Heart left ventricle (tissue), 13 donors: ENCODE data around the gene PLCL1.

ENCODE experiments used
- POLR2A ChIP-seq, 2 donors: fragments of 450-650 bp; IDR thresholded peaks; one replicate each; pipeline ENCODE4 v1.6.1; 2017; ENCODE audit warnings: antibody characterized with exemption in 2 of 2, mild to moderate bottlenecking in 2 of 2, moderate library complexity in 2 of 2
- TF ChIP-seq, protein P1 (sequence below), 12 donors: fragments of 200-600 bp; sonication (generic) in 4 of 12; IDR thresholded peaks; one replicate each; pipeline versions ENCODE4 v1.5.0 to v1.8.0; 2018 to 2022; ENCODE audit warnings: antibody characterized with exemption in 12 of 12, mild to moderate bottlenecking in 5 of 12
- donor health status: ischemic (EF 13 %, LVEDD 7.1; RV severe dilation, severe dysfunction).
- donor health status: DM: no; HTN: yes; CAD: no.
- donor health status: DM: no; HTN: no; CAD: no.
- donor health status: ischemic (EF 25% LVEDD 6.9; RV normal size, moderate dysfunction).
- donor health status: ischemic (EF 25% LVEDD 5.7; RV mildly dilated, moderate dysfunction).
- donor health status: ischemic (EF 35%, LVEDD 5.7; RV mildly dilated, moderate dysfunction).
- donor health status: nonischemic (EF 11% LVEDD 7.7; RV severe dilation, severe dysfunction).
- donor health status: DM: yes; HTN: yes; CAD: no.
- donor health status: PGD.
- donor health status: ischemic (EF 29% LVEDD 5.4; RV normal size, mild dysfunction).
- donor health status: nonischemic (EF 23%, LVEDD 6.1; RV moderate dilation, normal function).

DNA sequence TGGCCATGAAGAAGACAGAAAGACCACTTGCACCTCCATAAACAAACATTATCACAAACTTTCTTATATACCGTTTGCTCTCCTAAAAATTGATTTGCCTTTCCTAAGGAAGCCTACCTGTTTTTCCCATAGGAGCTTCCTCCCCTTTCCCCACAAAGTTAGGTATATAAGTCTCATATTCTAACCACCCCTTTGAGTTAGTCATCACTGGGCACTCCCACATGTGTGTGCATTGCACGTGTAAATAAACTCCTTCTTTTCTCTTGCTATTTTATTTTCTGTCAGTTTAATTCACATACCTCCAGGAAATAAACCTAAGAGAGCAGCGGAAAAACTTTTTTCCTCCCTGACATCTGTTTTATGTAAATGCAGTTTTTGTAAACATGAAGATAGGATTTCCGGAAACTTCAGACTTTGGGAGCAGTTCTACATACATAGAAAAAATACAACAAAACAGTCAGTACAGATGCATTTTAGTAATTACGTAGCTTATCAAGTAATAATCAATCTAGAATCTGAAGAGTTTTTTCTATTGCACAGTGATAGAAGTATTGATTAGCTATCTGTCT, 46.6 kb downstream of the PLCL1 start:
- TF ChIP-seq, protein P1, sequence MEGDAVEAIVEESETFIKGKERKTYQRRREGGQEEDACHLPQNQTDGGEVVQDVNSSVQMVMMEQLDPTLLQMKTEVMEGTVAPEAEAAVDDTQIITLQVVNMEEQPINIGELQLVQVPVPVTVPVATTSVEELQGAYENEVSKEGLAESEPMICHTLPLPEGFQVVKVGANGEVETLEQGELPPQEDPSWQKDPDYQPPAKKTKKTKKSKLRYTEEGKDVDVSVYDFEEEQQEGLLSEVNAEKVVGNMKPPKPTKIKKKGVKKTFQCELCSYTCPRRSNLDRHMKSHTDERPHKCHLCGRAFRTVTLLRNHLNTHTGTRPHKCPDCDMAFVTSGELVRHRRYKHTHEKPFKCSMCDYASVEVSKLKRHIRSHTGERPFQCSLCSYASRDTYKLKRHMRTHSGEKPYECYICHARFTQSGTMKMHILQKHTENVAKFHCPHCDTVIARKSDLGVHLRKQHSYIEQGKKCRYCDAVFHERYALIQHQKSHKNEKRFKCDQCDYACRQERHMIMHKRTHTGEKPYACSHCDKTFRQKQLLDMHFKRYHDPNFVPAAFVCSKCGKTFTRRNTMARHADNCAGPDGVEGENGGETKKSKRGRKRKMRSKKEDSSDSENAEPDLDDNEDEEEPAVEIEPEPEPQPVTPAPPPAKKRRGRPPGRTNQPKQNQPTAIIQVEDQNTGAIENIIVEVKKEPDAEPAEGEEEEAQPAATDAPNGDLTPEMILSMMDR (IDR thresholded peaks at IDR 0.05) = no peak
- no peak for TF ChIP-seq POLR2A (IDR thresholded peaks at IDR 0.05)
